GM21786 (cell line): ENCODE results near the gene TFF1.

Experiments
- ATAC-seq: cut with Tn5 transposase; IDR thresholded peaks from one replicate; pipeline ENCODE4 v1.9.1; 2021; ENCODE audit not compliant: unreplicated experiment

The TFF1 gene

GRCh38 chr21:42346441-42346840 lies 19.9 kb downstream of the TFF1 start:
- no peak for ATAC-seq

GRCh38 chr21:42344631-42345030 lies 21.7 kb downstream of the TFF1 start:
- no peak for ATAC-seq

GRCh38 chr21:42343963-42344510 lies 22.3 kb downstream of the TFF1 start:
- no peak for ATAC-seq

- ATAC-seq: no peak
Measured at GRCh38 chr21:42343556-42343955, 22.8 kb downstream of the TFF1 start.

GRCh38 chr21:42343101-42343500 lies 23.2 kb downstream of the TFF1 start:
- ATAC-seq: no peak

- no peak for ATAC-seq
Measured at GRCh38 chr21:42341776-42342542, 24.4 kb downstream of the TFF1 start.

- no peak for ATAC-seq
Measured at GRCh38 chr21:42340187-42341050, 25.9 kb downstream of the TFF1 start.

- ATAC-seq: no peak
Measured at GRCh38 chr21:42338729-42339715, 27.3 kb downstream of the TFF1 start.

GRCh38 chr21:42337830-42338728 lies 28.3 kb downstream of the TFF1 start:
- ATAC-seq: no peak

GRCh38 chr21:42337276-42337675 lies 29.1 kb downstream of the TFF1 start:
- no peak for ATAC-seq

- ATAC-seq: no peak
Measured at GRCh38 chr21:42336054-42336453, 30.3 kb downstream of the TFF1 start.

GRCh38 chr21:42332557-42333317 lies 33.6 kb downstream of the TFF1 start:
- no peak for ATAC-seq

GRCh38 chr21:42331660-42332059 lies 34.7 kb downstream of the TFF1 start:
- no peak for ATAC-seq

GRCh38 chr21:42330380-42331371 lies 35.7 kb downstream of the TFF1 start:
- ATAC-seq: no peak

- no peak for ATAC-seq
Measured at GRCh38 chr21:42324896-42325295, 41.4 kb downstream of the TFF1 start.

GRCh38 chr21:42321845-42322244 lies 44.5 kb downstream of the TFF1 start:
- no peak for ATAC-seq

GRCh38 chr21:42321231-42321630 lies 45.1 kb downstream of the TFF1 start:
- ATAC-seq: no peak

GRCh38 chr21:42320791-42321190 lies 45.5 kb downstream of the TFF1 start:
- ATAC-seq: no peak
